Measurements from ENCODE around the gene IKZF1.

- TF ChIP-seq CTCF (IDR thresholded peaks at IDR 0.05; ENCODE audit: insufficient read depth, low read length) (no peak), REST (IDR thresholded peaks at IDR 0.05; ENCODE audit: insufficient replicate concordance, low read depth) (no peak), POLR2AphosphoS5 (IDR thresholded peaks at IDR 0.05; ENCODE audit: low read depth) (no peak), GABPA (IDR thresholded peaks at IDR 0.05; ENCODE audit: low read depth) (no peak), SPI1 (IDR thresholded peaks at IDR 0.05; ENCODE audit: borderline replicate concordance, low read depth) (no peak)
These were observed 54.3 kb downstream of the IKZF1 start for GRCh38 chr7:50358779-50359178.
